Breast epithelium (tissue), 3 donors: Measurements from ENCODE around the gene HSPA12B.

Source experiments
- CTCF ChIP-seq, 3 donors: fragments of 450-650 bp; IDR thresholded peaks; one replicate each; pipeline ENCODE4 v1.5.1; 2016 to 2017; ENCODE audit warnings: antibody characterized with exemption in 3 of 3, mild to moderate bottlenecking in 3 of 3, moderate library complexity in 3 of 3
- POLR2AphosphoS5 ChIP-seq, 3 donors: sonication (generic); formaldehyde crosslinking; IDR thresholded peaks; one replicate each; pipeline ENCODE4 v1.6.1; 2017; ENCODE audit warnings: antibody characterized with exemption in 3 of 3

GRCh38 chr20:3734111-3734843, 1.8 kb downstream of the HSPA12B start:
- TF ChIP-seq POLR2AphosphoS5 (IDR thresholded peaks at IDR 0.05), result no peak
- no peak for TF ChIP-seq CTCF (IDR thresholded peaks at IDR 0.05)
